Measurements from ENCODE around the gene LRIG3. TPM values are rescaled to one million over a fixed set of nuclear protein-coding genes. Genes with fewer than 3 reads are reported as not detected.

Gene LRIG3
- total and polyA plus RNA-seq, 3 donors from 2014 or later, result 7.1 to 68.1 (median 18.0) TPM

GRCh38 chr12:58893495-58893894 is 26.8 kb downstream of the LRIG3 start:
- WGBS, 2 donors, result 58 to 60% methylated on average over 3 of the region's 3 CpGs
- DNase-seq, result no peak
- H3K27me3 ChIP-seq, result no peaks in the 10 kb centered on the region
- no peaks in the 10 kb centered on the region for H3K9me3 ChIP-seq
- H3K4me1 ChIP-seq, result peaks cover 12% of the 10 kb centered on the region
- no peak overlapping the region for H3K27ac ChIP-seq
- no peak overlapping the region for H3K4me3 ChIP-seq
- no peaks in the 10 kb centered on the region for H3K36me3 ChIP-seq (ENCODE audit: low read depth, missing control alignments)
- TF ChIP-seq CTCF (IDR thresholded peaks at IDR 0.05), result no peak
- no peak for TF ChIP-seq POLR2A (IDR thresholded peaks at IDR 0.05)
- intact Hi-C loops (cut with DNase I; ENCODE audit: low total_unique reads), result no loop called here

- Histone ChIP-seq H3K9me3 (no peaks in the 10 kb centered on the region), H3K4me1 (peaks cover 8% of the 10 kb centered on the region), H3K27ac (no peak overlapping the region), H3K36me3 (ENCODE audit: low read depth, missing control alignments) (no peaks in the 10 kb centered on the region), H3K4me3 (no peak overlapping the region), H3K27me3 (no peaks in the 10 kb centered on the region)
- DNase-seq, result no peak
- intact Hi-C loops (cut with DNase I; ENCODE audit: low total_unique reads), result no loop called here
- TF ChIP-seq CTCF (IDR thresholded peaks at IDR 0.05), result no peak
- no peak for TF ChIP-seq POLR2A (IDR thresholded peaks at IDR 0.05)
- 69 to 70% methylated on average over 6 of the region's 6 CpGs for WGBS, 2 donors
Observed at GRCh38 chr12:58889557-58889956, 30.7 kb downstream of the LRIG3 start.

GRCh38 chr12:58888131-58888783 is 32.0 kb downstream of the LRIG3 start:
- no peaks in the 10 kb centered on the region for H3K27me3 ChIP-seq
- H3K9me3 ChIP-seq, result no peaks in the 10 kb centered on the region
- no peak for TF ChIP-seq CTCF (IDR thresholded peaks at IDR 0.05)
- TF ChIP-seq POLR2A (IDR thresholded peaks at IDR 0.05), result no peak
- 65 to 76% methylated on average over 4 of the region's 4 CpGs for WGBS, 2 donors
- no peak overlapping the region for H3K27ac ChIP-seq
- intact Hi-C loops (cut with DNase I; ENCODE audit: low total_unique reads), result no loop called here
- no peak for DNase-seq
- H3K4me3 ChIP-seq, result no peak overlapping the region
- no peaks in the 10 kb centered on the region for H3K36me3 ChIP-seq (ENCODE audit: low read depth, missing control alignments)
- H3K4me1 ChIP-seq, result peaks cover 4% of the 10 kb centered on the region

GRCh38 chr12:58887068-58887467 is 33.2 kb downstream of the LRIG3 start:
- no peaks in the 10 kb centered on the region for H3K4me1 ChIP-seq
- intact Hi-C loops (cut with DNase I; ENCODE audit: low total_unique reads), result no loop called here
- H3K36me3 ChIP-seq (ENCODE audit: low read depth, missing control alignments), result no peaks in the 10 kb centered on the region
- no peak for TF ChIP-seq CTCF (IDR thresholded peaks at IDR 0.05)
- TF ChIP-seq POLR2A (IDR thresholded peaks at IDR 0.05), result no peak
- no peak overlapping the region for H3K27ac ChIP-seq
- no peaks in the 10 kb centered on the region for H3K9me3 ChIP-seq
- 91 to 94% methylated on average over 6 of the region's 6 CpGs for WGBS, 2 donors
- DNase-seq, result no peak
- H3K4me3 ChIP-seq, result no peak overlapping the region
- H3K27me3 ChIP-seq, result no peaks in the 10 kb centered on the region

- intact Hi-C loops (cut with DNase I; ENCODE audit: low total_unique reads), result no loop called here
- no peaks in the 10 kb centered on the region for H3K36me3 ChIP-seq (ENCODE audit: low read depth, missing control alignments)
- no peak for DNase-seq
- H3K4me1 ChIP-seq, result no peaks in the 10 kb centered on the region
- WGBS, 2 donors, result 91 to 99% methylated on average over 3 of the region's 3 CpGs
- H3K4me3 ChIP-seq, result no peak overlapping the region
- no peak overlapping the region for H3K27ac ChIP-seq
- H3K27me3 ChIP-seq, result no peaks in the 10 kb centered on the region
- H3K9me3 ChIP-seq, result no peaks in the 10 kb centered on the region
- TF ChIP-seq POLR2A (IDR thresholded peaks at IDR 0.05) (no peak), CTCF (IDR thresholded peaks at IDR 0.05) (no peak)
Observed at GRCh38 chr12:58886474-58886873, 33.8 kb downstream of the LRIG3 start.
